HG02970 (cell line): ENCODE results near the gene ACY1.

Source experiments
- ATAC-seq: cut with Tn5 transposase; IDR thresholded peaks from one replicate; pipeline ENCODE4 v1.9.1; 2021; ENCODE audit warnings: mild to moderate bottlenecking, moderate library complexity, moderate number of reproducible peaks; ENCODE audit not compliant: unreplicated experiment, low FRiP score

The ACY1 gene

DNA sequence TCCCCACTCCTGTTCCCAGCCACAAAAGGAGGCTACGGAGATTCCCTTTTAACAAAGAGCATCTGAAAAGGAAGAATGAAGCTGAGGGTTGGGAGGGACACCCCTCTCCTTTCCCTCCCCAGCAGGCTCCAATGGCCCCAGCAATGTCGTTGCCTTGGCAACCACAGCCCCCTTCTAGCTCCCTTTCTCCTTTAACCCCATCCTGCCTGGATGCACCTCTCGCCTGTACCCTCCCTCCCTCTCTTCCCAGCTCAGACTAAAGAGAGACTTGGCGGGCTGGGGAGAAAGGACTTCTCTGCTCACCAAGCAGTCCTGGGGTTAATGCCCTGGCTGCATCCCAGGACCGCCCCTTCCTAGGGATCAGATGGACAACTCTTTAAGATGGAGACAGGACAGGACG is 19.4 kb downstream of the ACY1 start:
- no peak for ATAC-seq

DNA sequence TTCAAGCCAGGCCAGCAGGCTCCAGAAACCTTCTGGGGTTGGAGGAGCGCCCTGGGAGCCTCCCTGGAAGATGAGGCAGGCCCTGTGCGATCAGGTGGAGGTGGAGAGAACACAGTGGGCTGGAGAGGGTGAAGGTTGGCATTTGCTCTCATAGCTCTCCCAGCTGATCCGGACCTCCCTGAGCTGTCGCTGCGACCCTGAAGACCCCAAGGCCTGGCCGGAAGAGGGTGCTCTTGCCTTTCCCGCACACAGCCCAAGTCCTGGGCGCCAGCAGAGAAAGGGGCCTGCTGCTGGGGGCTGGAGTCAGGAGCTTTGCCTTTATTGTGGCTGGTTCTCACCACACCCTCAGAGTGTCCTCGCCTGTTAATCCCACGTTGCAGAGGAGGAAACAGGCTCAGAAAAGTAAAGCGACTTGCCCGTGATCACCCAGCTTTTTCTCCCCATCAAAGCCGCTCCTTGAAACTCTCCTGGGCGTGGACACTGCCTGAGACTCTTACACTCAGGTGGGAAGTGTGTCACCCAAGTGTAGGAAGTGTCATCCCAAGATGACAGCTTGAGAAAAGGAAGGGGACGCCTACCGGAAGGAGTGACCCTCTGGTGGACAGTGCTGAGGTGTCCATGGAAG is 20.9 kb downstream of the ACY1 start:
- no peak for ATAC-seq

DNA sequence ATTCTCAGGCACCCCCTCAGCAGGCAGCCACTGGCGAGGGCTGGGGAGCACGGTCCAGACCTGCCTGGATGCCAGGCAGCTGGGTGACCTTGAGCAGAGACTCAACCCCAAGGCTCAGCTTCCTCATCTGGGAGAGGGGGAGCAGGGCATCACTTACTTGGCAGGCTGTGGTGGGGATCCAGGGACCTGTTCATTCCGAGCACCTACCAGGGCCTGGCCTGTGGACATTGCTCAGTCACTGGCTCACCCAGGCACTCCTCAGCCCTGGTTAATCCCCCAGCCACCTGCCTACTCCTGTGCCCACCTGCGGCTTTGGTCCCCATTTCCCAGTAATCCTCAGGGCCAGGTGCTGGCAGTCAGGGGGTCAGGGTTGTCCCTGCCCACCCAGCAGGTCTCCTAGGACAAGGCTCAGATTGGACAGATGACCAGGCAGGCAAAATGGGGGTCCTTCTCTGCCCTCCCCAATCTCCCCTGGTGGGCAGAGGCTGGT is 21.6 kb downstream of the ACY1 start:
- no peak for ATAC-seq

DNA sequence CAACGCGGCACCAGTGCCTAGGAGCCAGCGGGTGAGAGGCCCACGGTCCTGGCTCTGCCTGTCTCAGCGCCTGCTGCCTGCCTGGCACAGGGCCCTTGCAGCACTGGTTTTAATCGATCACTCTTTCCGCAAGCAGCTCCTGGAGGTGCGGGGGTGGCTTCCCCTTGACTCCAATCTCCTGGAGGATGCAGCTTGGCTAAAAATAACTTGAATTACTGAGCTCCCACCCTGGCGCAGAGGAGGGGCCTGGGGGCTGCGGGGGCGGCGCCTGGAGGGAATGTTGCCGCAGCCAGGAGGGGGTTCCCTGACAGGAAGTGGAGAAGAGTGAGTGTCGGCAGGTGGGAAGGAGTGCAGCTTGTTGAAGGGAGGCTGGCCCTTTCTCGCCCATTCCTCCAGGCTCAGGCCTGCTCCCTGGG is 22.2 kb downstream of the ACY1 start:
- ATAC-seq = no peak

DNA sequence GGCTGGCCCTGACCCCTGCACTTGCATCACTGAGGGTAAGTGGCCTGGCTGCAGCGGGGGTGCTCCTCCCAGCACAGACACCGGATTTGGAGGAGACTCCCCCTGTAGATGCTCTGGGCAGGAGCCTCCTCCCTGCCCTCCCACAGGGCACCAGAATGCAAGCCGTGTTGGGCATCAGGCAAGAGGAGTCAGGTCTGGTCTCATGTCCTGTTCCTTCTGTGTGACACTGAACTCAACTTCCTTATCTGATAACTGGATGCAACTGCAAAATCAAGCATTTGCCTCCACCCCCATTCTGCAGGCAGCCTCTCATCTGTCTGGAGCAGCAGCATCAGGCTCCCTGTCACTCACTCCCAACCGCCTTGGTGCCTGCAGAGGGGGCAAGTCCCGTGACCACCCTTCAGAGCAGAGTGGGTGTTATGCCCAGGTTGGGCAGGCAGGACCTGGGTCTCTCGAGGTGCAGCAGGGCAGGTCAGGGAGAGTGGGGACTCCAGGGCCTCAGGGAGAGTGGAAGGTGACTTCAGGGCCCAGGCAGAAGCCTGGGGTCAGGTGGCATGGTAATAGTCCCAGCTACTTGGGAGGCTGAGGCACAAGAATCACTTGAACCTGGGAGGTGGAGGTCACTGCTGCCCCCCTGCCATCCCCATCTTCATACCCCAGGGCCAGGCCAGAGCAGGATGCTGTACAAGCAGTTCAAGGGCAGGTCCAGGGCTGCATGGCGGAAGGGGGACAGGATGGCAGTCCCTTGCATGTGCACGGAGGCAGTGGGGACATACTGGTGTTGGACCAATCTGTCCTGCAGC is 22.9 kb downstream of the ACY1 start:
- ATAC-seq = no peak

DNA sequence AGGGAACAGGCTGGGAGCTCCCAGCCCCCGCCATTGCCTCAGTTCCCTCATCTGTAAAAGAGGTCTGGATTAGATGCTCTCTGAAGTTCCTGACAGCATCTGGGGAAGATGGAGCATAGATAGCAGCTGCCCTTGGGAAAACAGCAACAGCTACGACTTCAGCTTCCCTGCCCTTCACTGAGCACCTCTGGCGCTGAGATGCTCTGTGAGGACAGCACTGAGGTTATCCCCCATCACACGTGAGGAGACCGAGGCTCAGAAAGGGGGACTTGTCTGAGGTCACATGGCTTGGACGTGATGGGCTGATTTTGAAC is 23.4 kb downstream of the ACY1 start:
- no peak for ATAC-seq

DNA sequence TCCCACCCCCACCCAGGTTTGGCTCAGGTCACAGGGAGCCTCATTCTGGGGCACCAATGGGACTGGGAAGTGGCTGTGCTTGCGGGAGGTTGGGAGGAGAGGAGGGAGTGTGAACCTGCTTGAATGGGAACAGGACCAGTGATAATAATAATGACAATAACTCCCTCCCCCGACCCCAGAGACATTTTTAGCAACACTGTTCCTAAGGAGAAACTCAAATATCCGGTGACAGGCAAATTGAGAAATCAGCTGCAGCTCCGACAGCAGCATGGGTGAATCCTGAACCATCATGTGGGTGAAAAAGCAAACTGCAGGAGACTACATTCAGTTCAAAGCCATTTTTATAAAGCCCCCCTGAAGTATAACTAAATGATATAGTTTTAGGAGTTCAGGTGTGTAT is 24.0 kb downstream of the ACY1 start:
- no peak for ATAC-seq

DNA sequence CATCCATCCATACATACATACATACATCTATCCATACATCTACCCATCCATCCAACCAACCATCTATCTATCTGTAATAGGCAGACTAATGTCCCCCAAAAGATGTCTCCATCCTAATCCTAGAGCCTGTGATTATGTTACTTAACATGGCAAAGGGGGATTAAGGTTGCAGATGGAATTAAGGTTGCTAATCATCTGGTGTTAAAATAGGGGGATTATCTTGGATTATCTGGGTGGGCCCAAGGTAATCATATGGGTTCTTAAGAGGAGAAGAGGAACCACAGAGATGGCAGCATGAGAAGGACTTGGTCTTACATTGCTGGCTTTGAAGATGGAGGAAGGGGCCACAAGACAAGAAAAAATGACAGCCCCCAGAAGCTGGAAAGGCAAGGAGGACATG is 27.1 kb downstream of the ACY1 start:
- no peak for ATAC-seq

DNA sequence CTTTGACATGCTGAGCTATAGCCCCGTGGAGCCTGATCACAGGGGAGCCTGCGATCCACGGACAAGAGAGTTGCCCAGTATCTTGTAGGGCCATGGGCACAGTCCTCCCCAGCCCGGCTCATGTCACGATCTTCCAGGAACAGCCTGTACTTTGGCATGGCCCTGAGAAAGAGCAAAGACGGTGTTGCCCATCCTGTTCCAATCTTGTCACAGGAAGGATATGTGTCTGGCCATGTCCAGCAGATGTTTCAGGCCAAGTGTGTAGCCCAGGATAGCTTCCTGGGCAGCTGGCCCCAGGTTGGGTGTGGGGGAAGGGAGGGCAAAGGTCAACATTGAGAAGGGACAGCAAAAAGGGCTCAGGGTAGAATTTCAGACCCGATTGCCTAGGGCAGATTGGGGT is 29.4 kb downstream of the ACY1 start:
- ATAC-seq = no peak

DNA sequence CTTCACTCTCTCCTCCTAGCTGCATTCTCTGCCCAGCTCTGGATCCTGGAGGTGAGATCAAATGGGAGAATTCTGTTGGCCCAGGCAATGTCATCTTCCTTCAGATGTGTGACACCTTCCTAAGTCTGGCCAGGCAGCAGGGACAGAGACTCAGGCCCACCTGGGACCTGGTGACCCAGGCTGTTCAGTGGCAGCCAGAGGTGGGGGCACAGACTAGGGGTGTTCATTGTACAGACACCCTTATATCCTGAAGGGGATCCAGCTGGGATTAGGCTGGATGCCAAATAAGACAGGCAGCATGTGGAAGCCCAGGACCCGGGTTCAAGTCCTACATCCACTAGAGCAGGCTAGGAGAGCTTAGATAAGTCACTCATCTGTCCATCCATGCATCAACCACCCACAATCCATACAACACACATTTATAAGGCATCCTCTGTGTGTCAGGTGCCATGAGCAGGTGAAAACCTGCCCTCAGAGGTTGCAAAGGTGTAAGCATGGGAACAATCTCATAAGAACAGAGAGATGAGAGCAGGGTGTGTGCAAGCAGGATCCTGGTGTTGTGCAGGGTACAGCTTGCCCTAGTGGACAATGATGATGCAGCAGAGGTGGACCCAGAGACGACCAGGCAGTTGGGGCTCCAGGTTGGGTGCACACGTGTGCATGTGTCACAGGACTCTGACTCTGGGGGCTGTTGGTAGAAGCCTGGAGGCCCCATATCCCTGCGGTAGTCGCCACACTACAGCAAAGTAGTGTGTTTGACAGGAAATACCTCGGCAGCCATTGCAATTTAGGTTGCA is 30.7 kb downstream of the ACY1 start:
- ATAC-seq = no peak

DNA sequence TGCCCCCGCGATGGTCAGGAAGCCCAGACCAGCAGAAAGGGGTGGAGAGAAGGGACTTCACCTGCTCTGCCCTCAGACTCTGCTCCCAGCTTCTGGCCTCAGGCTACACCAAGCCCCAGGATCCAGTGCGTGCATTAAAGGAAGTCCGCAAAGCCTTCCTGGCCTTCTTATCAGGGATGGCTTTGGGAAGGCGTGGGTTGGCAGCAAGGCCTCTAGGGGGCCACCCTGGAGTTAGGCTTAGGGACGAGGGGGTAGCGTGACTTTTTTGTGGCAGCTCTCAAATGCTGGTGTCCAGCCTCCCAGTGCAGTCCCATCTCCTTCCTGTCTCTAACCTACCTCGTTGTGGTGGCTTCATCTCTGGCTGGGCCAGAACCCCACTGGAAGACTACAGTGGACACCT is 31.3 kb downstream of the ACY1 start:
- no peak for ATAC-seq

DNA sequence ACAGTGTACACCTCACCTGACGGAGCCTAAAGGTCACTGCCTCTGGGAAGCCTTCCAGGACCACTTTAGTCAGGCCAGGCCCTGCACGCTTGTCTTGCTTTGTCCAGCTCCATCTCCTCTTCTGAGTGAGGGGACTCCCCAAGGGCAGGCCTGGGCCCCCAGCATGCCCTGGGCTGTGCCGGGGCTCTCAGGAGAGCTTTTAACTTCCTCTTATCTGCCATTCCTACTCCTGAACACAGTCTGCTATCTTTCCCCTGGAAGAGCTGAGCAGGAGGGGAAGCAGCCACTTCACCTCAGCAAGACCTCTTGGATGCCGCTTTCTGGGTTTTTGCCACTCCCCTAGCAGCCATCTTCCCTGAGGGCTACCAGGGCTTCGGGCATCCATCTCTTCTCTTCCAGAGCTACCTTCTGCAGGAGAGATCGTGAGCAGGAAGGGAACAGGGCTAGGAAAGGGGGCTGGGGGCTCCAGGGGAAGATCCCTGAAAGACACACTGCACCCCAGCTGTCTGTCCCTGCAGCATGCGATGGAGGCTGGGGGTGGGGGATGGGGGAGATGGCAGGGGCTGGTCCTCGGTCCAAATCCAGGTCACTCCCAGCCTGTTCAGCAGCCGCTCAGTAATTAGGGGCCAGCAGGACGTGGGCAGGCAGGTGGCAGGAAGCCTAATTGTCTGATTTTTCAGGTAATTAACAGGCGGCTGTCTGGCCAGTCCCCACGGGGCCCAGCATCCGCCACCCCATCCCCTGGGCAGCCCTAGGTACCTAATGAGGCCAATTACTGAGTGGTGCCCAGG is 32.3 kb downstream of the ACY1 start:
- ATAC-seq = no peak

DNA sequence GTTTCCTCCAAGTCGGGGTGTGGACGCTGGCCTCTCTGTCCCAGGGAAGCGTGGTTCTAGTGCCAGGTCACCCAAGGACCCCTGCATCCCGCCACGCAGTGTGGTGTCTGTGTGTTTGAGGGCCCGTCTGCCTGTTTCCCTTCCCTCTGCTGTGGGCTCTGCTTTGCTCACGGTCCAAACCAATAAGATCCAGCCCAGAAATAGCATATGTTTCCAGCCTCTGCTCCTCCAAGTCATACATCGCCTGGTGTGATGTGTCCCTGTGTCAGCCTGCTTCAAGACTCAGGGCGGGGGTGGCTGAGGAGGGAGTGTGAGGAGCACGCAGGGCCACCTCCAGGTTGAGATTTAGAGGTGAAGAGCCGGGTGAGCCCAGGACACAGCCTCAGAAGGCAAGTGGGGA is 34.3 kb downstream of the ACY1 start:
- ATAC-seq = no peak

DNA sequence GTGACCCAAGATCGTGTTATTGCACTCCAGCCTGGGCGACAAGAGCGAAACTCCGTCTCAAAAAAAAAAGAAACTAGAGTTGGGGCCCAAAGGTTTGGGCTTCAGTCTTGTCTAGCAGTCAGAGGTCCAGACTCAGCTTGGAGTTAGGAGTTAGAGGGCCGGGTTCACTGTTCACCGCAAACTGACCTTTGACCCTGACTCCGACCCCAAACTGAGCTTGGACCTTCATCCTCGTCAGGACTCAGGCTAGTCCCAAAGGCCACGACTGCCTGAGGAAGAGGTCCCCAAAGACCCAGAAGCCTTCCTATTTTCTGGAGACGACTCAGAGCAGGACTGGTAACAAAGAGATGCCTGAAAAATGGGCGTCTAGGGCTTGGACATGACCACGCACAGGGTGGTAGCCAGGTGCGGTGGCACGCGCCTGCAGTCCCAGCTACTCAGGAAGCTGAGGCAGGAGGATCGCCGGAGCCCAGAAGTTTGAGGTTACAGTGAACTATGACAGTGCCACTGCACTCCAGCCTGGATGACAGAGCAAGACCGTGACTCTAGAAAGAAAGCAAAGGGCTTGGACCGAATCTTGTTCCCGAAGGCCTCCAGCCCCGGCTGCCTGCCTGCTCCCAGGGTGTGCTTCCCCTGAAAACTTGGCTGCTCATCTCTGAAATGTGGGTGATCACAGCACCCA is 35.1 kb downstream of the ACY1 start:
- no peak for ATAC-seq

DNA sequence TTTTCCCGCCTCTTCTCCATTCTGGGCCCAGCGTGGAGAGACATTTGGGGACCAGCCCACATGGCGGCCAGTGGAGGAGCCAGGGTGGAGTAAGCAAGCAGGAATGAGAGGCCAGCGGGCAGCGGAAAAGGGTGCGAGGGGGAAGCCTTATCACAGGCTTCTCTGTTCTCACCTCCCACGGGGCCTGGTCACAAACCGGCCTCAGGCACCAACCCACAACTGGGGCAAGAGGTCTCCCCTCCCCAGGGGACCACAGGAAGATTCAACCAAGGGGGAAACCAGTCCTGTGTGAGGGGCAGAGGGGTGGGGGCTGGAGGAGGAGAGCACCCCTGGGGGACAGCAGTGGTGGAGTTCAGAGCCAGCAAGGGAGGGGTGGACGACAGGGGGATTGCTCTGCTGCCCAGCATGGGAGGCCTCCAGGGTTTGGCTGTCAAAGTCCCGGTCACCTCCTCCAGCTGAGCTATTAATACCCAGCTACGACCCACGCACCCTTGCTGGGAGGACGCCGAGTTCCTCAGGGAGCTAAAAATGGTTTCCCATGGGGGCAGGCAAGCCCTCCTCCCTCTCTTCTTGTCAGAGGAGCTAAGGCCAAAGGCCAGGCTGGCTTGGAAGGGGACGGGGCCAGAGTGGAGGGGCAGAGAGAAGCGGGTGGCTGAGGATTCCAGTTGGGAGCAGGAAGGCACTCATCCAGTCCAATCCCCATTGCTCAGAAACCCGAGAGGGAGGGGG is 36.2 kb downstream of the ACY1 start:
- ATAC-seq = no peak

DNA sequence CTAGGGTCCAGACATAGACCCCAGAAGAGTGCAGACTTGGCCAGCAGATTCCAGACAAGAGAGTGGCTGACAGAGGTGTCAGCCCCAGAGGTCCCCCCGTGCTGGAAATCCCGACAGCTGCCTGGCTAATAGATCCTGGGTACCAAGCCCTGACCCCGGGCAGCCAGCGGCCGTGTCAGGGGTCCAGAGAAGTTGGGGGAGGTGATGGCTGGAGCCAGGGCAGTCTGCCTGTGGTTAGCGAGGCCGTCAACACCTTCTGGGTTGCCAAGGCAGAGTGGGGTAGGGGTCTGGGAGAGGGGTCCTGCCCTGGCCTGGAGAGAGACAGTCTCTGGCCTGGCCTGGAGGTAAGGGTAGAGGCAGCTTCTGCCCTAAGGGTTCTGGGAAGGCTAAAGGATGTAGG is 37.5 kb downstream of the ACY1 start:
- ATAC-seq = no peak

DNA sequence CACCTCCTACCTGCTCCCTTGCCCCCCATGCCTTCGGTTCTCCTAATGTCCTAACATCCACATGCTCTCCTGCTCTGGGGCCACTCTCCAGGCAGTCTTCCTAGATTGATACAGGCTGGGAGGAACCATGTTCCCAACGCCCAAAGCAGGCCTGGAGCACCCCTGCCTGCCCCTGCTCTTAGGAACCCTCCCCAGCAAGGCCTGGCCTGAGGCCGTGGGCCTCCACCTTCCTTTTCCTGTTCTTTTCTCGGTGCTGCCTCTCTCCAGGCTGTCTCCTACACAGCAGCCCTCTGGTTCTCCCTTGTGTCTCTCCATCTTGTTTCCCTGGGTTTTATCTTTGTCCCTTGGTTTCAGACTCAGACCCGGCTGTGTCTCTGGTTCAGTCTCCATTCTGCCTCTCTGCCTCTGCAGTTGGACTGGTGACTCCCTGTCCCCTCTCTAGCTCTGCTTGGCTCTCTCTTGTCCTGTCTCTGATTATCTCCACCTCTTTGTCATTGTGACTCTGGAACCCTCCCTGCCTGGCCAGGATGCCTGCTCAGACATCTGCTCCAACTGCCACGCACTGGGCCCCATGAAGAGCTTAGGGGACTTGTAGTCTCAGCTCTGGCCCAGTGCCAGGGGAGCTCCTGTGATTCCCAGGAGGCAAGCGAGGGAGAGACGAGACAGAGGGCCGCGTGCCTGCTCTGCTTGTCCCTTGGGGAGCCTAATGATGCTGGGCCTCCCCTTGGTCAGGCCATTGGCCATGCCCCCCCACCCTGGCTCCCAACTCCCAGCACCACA is 38.3 kb downstream of the ACY1 start:
- ATAC-seq = no peak

DNA sequence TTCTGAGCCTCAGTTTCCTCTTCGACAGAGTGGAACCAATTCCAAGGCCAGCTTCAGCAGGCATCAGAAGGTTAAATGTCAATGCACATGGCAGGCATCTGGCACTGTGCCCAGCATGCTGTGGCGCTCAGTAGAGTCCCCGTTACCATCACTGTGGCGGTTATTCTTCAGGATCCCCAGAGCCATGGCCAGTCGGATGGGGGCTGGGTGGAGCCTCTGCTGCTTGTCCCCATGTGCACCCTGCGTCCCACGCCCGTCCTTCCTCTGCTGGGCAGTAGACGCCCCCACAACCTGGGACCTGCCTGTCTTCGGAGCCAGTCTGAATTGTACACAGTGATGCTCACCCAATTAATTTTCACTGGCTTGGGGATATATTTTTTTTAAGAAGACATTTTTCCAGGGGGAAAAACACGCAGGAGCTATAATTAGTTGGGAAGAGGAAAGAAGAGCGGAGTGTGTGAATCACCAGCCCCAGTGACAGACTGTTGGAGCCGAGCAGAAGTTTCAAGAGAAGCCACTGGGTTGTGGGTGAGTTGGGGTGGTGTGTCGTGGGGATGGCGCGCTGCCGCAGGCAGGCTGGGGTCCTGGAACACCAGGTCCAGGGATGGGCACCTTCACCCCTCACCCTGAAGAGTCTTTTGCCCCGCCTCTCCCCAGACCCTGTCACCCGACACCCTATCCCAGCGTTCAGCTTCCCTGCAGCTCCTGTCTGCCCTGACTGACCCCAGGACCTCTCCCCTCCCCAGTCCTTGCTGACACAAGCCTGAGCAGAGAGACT is 39.2 kb downstream of the ACY1 start:
- no peak for ATAC-seq
